ENCODE data around the gene KRTAP4-16.

DNA sequence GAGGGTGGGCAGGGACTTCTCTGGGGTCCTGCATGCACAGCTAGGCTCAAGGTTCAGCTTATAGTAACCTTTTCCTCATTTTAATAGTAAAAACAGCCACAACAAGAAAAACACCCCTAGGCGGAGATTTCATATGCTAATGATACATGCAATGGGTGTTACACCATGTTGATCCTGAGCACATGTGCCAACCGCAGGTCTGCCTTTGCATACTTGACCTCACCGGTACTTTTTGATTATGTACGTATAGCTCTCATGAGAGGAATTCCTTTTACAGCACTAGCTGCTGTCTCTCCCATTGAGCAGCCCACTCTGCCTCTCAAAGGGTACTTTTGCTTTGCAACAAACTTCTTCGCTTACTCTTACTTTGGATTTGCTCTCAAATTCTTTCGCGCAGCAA lies 6.0 kb downstream of the KRTAP4-16 start:
- TF ChIP-seq, protein P1, sequence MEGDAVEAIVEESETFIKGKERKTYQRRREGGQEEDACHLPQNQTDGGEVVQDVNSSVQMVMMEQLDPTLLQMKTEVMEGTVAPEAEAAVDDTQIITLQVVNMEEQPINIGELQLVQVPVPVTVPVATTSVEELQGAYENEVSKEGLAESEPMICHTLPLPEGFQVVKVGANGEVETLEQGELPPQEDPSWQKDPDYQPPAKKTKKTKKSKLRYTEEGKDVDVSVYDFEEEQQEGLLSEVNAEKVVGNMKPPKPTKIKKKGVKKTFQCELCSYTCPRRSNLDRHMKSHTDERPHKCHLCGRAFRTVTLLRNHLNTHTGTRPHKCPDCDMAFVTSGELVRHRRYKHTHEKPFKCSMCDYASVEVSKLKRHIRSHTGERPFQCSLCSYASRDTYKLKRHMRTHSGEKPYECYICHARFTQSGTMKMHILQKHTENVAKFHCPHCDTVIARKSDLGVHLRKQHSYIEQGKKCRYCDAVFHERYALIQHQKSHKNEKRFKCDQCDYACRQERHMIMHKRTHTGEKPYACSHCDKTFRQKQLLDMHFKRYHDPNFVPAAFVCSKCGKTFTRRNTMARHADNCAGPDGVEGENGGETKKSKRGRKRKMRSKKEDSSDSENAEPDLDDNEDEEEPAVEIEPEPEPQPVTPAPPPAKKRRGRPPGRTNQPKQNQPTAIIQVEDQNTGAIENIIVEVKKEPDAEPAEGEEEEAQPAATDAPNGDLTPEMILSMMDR (IDR thresholded peaks at IDR 0.05), result no peak
- TF ChIP-seq POLR2AphosphoS5 (IDR thresholded peaks at IDR 0.05) (no peak), EP300 (IDR thresholded peaks at IDR 0.05; ENCODE audit: low read depth) (no peak), POLR2A (IDR thresholded peaks at IDR 0.05) (no peak)

All from transverse colon (tissue), 4 donors.